Left ventricle myocardium inferior (tissue), 1 donor: ENCODE results near the gene DSCAML1. TPM values are rescaled to one million over a fixed set of nuclear protein-coding genes. Genes with fewer than 3 reads are reported as not detected.
"Not testable (repeated sequence)": the region's sequence is repeated elsewhere in the genome, so short reads cannot be mapped to it uniquely, and the experiment has no call there.

Experiments
- DNase-seq: peaks from one replicate; pipeline ENCODE4 v3.0.0-alpha.2; 2020
- H3K27ac ChIP-seq: fragments of 200-600 bp; replicated peaks from 2 replicates; pipeline ENCODE4 v1.8.0; 2021
- H3K27me3 ChIP-seq: fragments of 200-600 bp; 2 replicates; pipeline ENCODE4 v1.8.0; 2021; ENCODE audit warnings: low read depth
- H3K36me3 ChIP-seq: fragments of 200-600 bp; 2 replicates; pipeline ENCODE4 v1.8.0; 2021
- H3K4me1 ChIP-seq: fragments of 200-600 bp; 2 replicates; pipeline ENCODE4 v1.8.0; 2021
- H3K4me3 ChIP-seq: fragments of 200-600 bp; 2 replicates; pipeline ENCODE4 v1.8.0; 2021; ENCODE audit warnings: mild to moderate bottlenecking, moderate library complexity
- H3K9me3 ChIP-seq: fragments of 200-600 bp; replicated peaks from 2 replicates; pipeline ENCODE4 v1.8.0; 2021
- intact Hi-C: fragments of 100-400 bp; cut with micrococcal nuclease; formaldehyde crosslinking; loops from one replicate; pipeline ENCODE4 v1.11.0; 2022
- total RNA-seq: library from RNA; stranded (reverse); fragmentation: NEBNext Ultra II Directional; extraction: Animal tissue kit (Norgen Biotek cat#: 25700); gene quantifications from one replicate; pipeline ENCODE4 v1.2.1, GENCODE V29; 2021
- TF ChIP-seq, protein P1 (sequence below): fragments of 200-600 bp; IDR thresholded peaks from 2 replicates; pipeline ENCODE4 v1.8.0; 2021; ENCODE audit warnings: antibody characterized with exemption, mild to moderate bottlenecking, borderline replicate concordance
- donor health status: DM: no; HTN: yes; CAD: no; lungs with severe emphysema.

Gene DSCAML1
- total RNA-seq, 1 donor from 2014 or later, result 0.19 TPM

DNA sequence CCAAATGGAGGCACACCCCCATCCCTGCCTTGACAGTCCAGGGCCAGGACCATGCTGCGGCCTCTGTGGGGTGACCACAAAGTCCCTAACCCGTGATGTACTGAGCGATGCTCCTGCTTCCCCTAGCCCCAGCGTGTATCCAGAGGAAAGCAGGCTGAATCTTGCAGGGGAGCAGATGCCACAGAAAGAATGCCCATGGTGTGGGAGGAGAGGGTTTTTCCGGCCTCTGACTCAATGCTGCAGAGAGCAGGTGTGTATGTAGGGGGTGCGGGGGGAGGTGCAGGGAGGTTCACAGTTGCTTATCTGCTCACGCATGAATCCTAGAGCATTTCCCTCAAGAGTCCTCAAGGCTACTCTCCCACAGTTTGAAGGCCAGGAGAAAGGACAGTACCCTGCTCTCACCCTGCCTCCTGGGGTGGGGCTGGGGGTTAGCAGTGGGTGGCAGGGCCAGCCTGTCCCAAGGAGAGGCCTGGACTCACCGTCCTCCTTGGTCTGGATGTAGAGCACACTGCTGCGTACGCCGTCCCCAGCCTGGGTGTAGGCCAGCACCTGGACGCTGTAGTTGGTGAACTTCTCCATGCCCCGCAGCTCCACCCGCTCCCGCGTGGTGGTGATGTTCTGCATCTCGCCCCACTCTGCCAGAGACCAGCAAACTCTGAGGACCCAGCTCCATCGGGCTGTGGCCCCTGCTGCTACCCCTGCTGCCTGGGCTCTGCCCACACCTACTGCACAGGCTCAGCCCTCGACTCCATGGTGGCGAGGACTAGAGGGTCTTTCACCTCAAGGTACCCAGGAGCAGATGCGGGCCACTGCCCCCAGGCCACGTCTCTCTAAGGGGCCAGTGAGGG lies 338.5 kb downstream of the DSCAML1 start:
- H3K4me1 ChIP-seq, result no peaks in the 10 kb centered on the region
- H3K9me3 ChIP-seq, result peaks cover 19% of the 10 kb centered on the region
- H3K4me3 ChIP-seq, result no peak overlapping the region
- H3K27ac ChIP-seq, result no peak overlapping the region
- no peaks in the 10 kb centered on the region for H3K27me3 ChIP-seq
- intact Hi-C loops, result no loop called here
- DNase-seq, result no peak
- H3K36me3 ChIP-seq, result peaks cover 24% of the 10 kb centered on the region
- TF ChIP-seq, protein P1, sequence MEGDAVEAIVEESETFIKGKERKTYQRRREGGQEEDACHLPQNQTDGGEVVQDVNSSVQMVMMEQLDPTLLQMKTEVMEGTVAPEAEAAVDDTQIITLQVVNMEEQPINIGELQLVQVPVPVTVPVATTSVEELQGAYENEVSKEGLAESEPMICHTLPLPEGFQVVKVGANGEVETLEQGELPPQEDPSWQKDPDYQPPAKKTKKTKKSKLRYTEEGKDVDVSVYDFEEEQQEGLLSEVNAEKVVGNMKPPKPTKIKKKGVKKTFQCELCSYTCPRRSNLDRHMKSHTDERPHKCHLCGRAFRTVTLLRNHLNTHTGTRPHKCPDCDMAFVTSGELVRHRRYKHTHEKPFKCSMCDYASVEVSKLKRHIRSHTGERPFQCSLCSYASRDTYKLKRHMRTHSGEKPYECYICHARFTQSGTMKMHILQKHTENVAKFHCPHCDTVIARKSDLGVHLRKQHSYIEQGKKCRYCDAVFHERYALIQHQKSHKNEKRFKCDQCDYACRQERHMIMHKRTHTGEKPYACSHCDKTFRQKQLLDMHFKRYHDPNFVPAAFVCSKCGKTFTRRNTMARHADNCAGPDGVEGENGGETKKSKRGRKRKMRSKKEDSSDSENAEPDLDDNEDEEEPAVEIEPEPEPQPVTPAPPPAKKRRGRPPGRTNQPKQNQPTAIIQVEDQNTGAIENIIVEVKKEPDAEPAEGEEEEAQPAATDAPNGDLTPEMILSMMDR, result no peak

DNA sequence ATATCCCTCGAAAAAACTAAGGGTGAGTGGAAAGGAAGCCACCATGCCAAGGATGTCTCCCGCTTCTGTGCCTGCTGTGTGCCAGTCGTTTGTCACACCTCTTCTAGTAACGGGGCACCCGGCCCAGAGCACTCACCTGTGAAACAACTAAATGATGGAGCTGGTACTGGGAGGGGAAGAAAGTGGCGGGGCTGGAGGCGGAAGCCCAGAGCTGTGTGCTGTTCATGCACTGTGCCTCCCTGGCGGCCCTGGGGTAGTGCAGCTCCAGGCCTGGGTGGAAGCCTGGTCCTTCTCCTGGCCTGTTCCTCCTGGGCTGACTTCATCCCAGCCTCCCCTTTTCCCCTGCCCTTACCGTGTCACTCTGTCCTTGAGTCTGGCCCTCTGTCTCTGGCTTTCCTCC lies 339.2 kb downstream of the DSCAML1 start:
- TF ChIP-seq, protein P1, result no peak
- Histone ChIP-seq H3K4me1 (no peaks in the 10 kb centered on the region), H3K9me3 (peaks cover 26% of the 10 kb centered on the region), H3K27me3 (no peaks in the 10 kb centered on the region), H3K36me3 (peaks cover 24% of the 10 kb centered on the region), H3K27ac (no peak overlapping the region), H3K4me3 (no peak overlapping the region)
- no peak for DNase-seq
- intact Hi-C loops, result no loop called here

DNA sequence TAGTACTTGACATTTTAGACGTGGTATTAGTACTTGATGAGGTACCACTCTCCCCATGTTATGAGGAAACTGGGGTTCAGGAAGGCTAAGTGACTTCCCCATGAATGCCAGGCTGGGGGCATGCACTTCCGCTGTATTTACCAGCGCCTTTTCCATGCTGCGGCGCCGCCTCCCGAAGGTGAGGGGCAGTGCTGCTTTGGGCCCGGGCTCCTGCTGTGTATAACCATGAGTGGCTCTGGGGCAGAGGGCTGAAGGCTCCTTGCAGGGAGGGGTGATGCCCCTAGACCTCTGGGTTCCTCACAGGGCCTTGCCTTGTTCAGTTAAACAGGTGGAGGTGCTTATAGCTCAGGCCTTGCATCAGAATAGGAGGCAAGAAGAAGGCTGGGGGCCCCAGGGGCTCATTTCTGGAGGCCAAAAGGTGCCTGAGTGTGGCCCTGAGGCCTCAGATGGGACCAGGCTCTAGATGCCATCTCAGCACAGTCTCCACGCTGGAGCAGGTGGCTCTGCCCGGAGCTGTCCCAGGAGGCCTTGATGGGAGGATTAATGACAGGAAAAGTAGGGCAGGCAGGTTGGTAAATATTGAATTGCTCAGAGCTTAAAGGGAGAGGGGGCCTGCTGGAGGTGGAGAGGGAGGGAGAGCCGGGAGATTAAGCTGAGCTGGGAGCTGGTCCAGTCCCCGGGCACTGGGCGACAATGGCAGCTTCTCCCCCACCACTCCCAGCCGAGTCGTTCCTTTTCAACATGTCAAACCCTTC lies 339.8 kb downstream of the DSCAML1 start:
- Histone ChIP-seq H3K4me3 (no peak overlapping the region), H3K36me3 (peaks cover 24% of the 10 kb centered on the region), H3K27ac (no peak overlapping the region), H3K27me3 (no peaks in the 10 kb centered on the region), H3K4me1 (no peaks in the 10 kb centered on the region), H3K9me3 (peaks cover 32% of the 10 kb centered on the region)
- intact Hi-C loops, result no loop called here
- TF ChIP-seq, protein P1, result no peak
- no peak for DNase-seq

DNA sequence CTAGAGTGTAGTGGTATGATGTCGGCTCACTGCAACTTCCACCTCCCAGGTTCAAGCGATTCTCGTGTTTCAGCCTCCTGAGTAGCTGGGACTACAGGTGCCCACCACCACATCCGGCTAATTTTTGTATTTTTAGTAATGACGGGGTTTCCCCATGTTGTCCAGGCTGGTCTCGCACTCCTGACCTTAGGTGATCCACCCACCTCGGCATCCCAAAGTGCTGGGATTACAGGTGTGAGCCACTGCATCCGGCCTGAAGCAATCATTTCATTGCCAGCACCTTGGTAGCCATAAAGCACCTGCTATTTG lies 340.3 kb downstream of the DSCAML1 start:
- H3K4me3 ChIP-seq, DNase-seq, H3K27me3 ChIP-seq, H3K4me1 ChIP-seq, intact Hi-C loops, H3K27ac ChIP-seq: not testable (repeated sequence)
- Histone ChIP-seq H3K9me3 (peaks cover 32% of the 10 kb centered on the region), H3K36me3 (peaks cover 24% of the 10 kb centered on the region)

DNA sequence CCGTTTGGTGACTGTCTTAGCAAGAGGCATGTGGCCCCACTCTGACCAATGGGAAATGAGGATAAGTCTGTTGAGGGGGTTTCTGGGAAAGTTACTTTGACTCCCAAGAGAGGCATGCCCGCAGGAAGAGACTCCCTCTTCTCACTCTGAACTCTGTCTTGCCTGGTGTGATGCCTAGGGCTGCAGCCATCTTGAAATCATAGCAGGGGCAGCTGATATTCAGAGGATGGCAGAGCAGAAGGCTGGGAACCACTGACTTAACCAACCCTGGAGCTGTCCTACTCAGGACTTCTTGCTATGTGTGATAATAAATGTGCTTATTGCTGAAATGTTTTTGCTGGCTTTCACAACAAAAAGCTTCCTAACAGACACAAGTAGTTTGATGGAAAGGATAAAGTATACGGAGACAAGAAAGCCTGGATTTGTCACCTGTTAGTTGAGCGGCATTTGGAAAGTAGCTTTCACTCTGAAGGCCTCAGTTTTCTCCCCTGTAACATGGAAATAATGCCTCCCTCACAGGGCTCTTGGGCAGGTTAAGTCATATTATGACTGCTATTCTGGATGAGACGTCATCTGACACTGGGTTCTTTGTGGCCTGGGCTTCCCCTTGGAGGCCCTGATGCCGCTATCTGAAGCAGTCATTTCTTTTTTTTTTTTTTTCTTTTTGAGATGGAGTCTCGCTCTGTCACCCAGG lies 340.8 kb downstream of the DSCAML1 start:
- peaks cover 32% of the 10 kb centered on the region for H3K9me3 ChIP-seq
- no peak overlapping the region for H3K27ac ChIP-seq
- TF ChIP-seq, protein P1, result no peak
- no peaks in the 10 kb centered on the region for H3K4me1 ChIP-seq
- peaks cover 24% of the 10 kb centered on the region for H3K36me3 ChIP-seq
- no peak overlapping the region for H3K4me3 ChIP-seq
- intact Hi-C loops, result no loop called here
- DNase-seq, result no peak
- no peaks in the 10 kb centered on the region for H3K27me3 ChIP-seq
